Mucosa of stomach (tissue), 1 donor: Measurements from ENCODE around the gene ALCAM.

Experiments used
- H3K27me3 ChIP-seq: one replicate; pipeline ENCODE4 v1.7.0; 2013; ENCODE audit warnings: mild to moderate bottlenecking, low read length; ENCODE audit not compliant: control insufficient read depth, insufficient read depth
- H3K36me3 ChIP-seq: one replicate; pipeline ENCODE4 v1.7.0; 2013; ENCODE audit warnings: low read length; ENCODE audit not compliant: control insufficient read depth, insufficient read depth
- H3K4me1 ChIP-seq: one replicate; pipeline ENCODE4 v1.7.0; 2013; ENCODE audit warnings: mild to moderate bottlenecking, low read length; ENCODE audit not compliant: control insufficient read depth, insufficient read depth
- H3K4me3 ChIP-seq: one replicate; pipeline ENCODE4 v1.7.0; 2013; ENCODE audit warnings: low read length
- H3K9ac ChIP-seq: one replicate; pipeline ENCODE4 v1.7.0; 2013; ENCODE audit warnings: mild to moderate bottlenecking, low read length, moderate library complexity
- H3K9me3 ChIP-seq: one replicate; pipeline ENCODE4 v1.7.0; 2013; ENCODE audit warnings: mild to moderate bottlenecking, low read length, moderate library complexity; ENCODE audit not compliant: control insufficient read depth
- donor health status: Pancreatic carcinoma.

Gene ALCAM

GRCh38 chr3:105513042-105513441, 146.3 kb downstream of the ALCAM start:
- no peak overlapping the region for H3K4me3 ChIP-seq
- no peaks in the 10 kb centered on the region for H3K36me3 ChIP-seq
- no peaks in the 10 kb centered on the region for H3K27me3 ChIP-seq
- no peaks in the 10 kb centered on the region for H3K9me3 ChIP-seq
- no peaks in the 10 kb centered on the region for H3K4me1 ChIP-seq
- no peak overlapping the region for H3K9ac ChIP-seq

GRCh38 chr3:105513886-105514285, 147.2 kb downstream of the ALCAM start:
- H3K9me3 ChIP-seq = no peaks in the 10 kb centered on the region
- no peaks in the 10 kb centered on the region for H3K36me3 ChIP-seq
- no peaks in the 10 kb centered on the region for H3K4me1 ChIP-seq
- H3K4me3 ChIP-seq = no peak overlapping the region
- H3K27me3 ChIP-seq = no peaks in the 10 kb centered on the region
- H3K9ac ChIP-seq = no peak overlapping the region

GRCh38 chr3:105515372-105515771, 148.7 kb downstream of the ALCAM start:
- no peak overlapping the region for H3K9ac ChIP-seq
- H3K36me3 ChIP-seq = no peaks in the 10 kb centered on the region

GRCh38 chr3:105516972-105517371, 150.3 kb downstream of the ALCAM start:
- Histone ChIP-seq H3K27me3 (no peaks in the 10 kb centered on the region), H3K9ac (no peak overlapping the region), H3K4me1 (no peaks in the 10 kb centered on the region), H3K36me3 (no peaks in the 10 kb centered on the region), H3K4me3 (no peak overlapping the region), H3K9me3 (no peaks in the 10 kb centered on the region)

More at GRCh38 chr3:105515372-105515771, 148.7 kb downstream of the ALCAM start:
- H3K27me3 ChIP-seq = no peaks in the 10 kb centered on the region
- no peak overlapping the region for H3K4me3 ChIP-seq
- no peaks in the 10 kb centered on the region for H3K9me3 ChIP-seq
- no peaks in the 10 kb centered on the region for H3K4me1 ChIP-seq

GRCh38 chr3:105518203-105518602, 151.5 kb downstream of the ALCAM start:
- Histone ChIP-seq H3K4me3 (no peak overlapping the region), H3K9me3 (no peaks in the 10 kb centered on the region), H3K36me3 (no peaks in the 10 kb centered on the region), H3K9ac (no peak overlapping the region), H3K27me3 (no peaks in the 10 kb centered on the region), H3K4me1 (no peaks in the 10 kb centered on the region)

GRCh38 chr3:105518806-105519418, 152.2 kb downstream of the ALCAM start:
- Histone ChIP-seq H3K36me3 (no peaks in the 10 kb centered on the region), H3K4me3 (no peak overlapping the region), H3K4me1 (no peaks in the 10 kb centered on the region), H3K9me3 (no peaks in the 10 kb centered on the region), H3K9ac (no peak overlapping the region), H3K27me3 (no peaks in the 10 kb centered on the region)

- Histone ChIP-seq H3K9me3 (no peaks in the 10 kb centered on the region), H3K4me1 (no peaks in the 10 kb centered on the region), H3K4me3 (no peak overlapping the region), H3K36me3 (no peaks in the 10 kb centered on the region), H3K27me3 (no peaks in the 10 kb centered on the region), H3K9ac (no peak overlapping the region)
Observed at GRCh38 chr3:105521770-105522169, 155.1 kb downstream of the ALCAM start.

- Histone ChIP-seq H3K4me3 (no peak overlapping the region), H3K4me1 (no peaks in the 10 kb centered on the region)
Observed at GRCh38 chr3:105523501-105523900, 156.8 kb downstream of the ALCAM start.

GRCh38 chr3:105525531-105525930, 158.8 kb downstream of the ALCAM start:
- Histone ChIP-seq H3K4me1 (no peaks in the 10 kb centered on the region), H3K9me3 (no peaks in the 10 kb centered on the region), H3K27me3 (no peaks in the 10 kb centered on the region), H3K9ac (no peak overlapping the region), H3K4me3 (no peak overlapping the region), H3K36me3 (no peaks in the 10 kb centered on the region)

More at GRCh38 chr3:105523501-105523900, 156.8 kb downstream of the ALCAM start:
- Histone ChIP-seq H3K36me3 (no peaks in the 10 kb centered on the region), H3K9me3 (no peaks in the 10 kb centered on the region), H3K27me3 (no peaks in the 10 kb centered on the region), H3K9ac (no peak overlapping the region)

GRCh38 chr3:105526360-105527111, 159.8 kb downstream of the ALCAM start:
- no peaks in the 10 kb centered on the region for H3K27me3 ChIP-seq
- H3K4me1 ChIP-seq = no peaks in the 10 kb centered on the region
- no peak overlapping the region for H3K4me3 ChIP-seq
- H3K9ac ChIP-seq = no peak overlapping the region
- H3K36me3 ChIP-seq = no peaks in the 10 kb centered on the region
- no peaks in the 10 kb centered on the region for H3K9me3 ChIP-seq

GRCh38 chr3:105527535-105527934, 160.8 kb downstream of the ALCAM start:
- H3K4me1 ChIP-seq = no peaks in the 10 kb centered on the region
- no peak overlapping the region for H3K4me3 ChIP-seq
- H3K9me3 ChIP-seq = no peaks in the 10 kb centered on the region
- no peak overlapping the region for H3K9ac ChIP-seq
- no peaks in the 10 kb centered on the region for H3K36me3 ChIP-seq
- no peaks in the 10 kb centered on the region for H3K27me3 ChIP-seq

GRCh38 chr3:105527949-105528348, 161.2 kb downstream of the ALCAM start:
- no peaks in the 10 kb centered on the region for H3K4me1 ChIP-seq
- H3K9me3 ChIP-seq = no peaks in the 10 kb centered on the region
- H3K36me3 ChIP-seq = no peaks in the 10 kb centered on the region
- no peak overlapping the region for H3K9ac ChIP-seq
- no peak overlapping the region for H3K4me3 ChIP-seq
- H3K27me3 ChIP-seq = no peaks in the 10 kb centered on the region
